Esophagus (tissue), 2 donors: ENCODE results near the gene HNRNPLL. TPM values are rescaled to one million over a fixed set of nuclear protein-coding genes. Genes with fewer than 3 reads are reported as not detected.

ENCODE experiments used
- H3K27ac ChIP-seq, 2 donors: one replicate each; pipeline ENCODE4 v1.5.1; 2013; ENCODE audit warnings: low read depth in 2 of 2, mild to moderate bottlenecking in 2 of 2, inconsistent platforms in 1 of 2, low read length in 1 of 2, moderate library complexity in 1 of 2
- H3K27me3 ChIP-seq, 2 donors: one replicate each; pipeline ENCODE4 v1.6.1; 2013; ENCODE audit warnings: low read length in 2 of 2, control low read depth in 1 of 2, mild to moderate bottlenecking in 1 of 2; ENCODE audit not compliant: insufficient read depth in 2 of 2, control insufficient read depth in 1 of 2
- H3K36me3 ChIP-seq, 2 donors: one replicate each; pipeline ENCODE4 v1.6.1; 2013; ENCODE audit warnings: low read length in 1 of 2; ENCODE audit not compliant: control insufficient read depth in 2 of 2, insufficient read depth in 2 of 2
- H3K4me1 ChIP-seq, 2 donors: one replicate each; pipeline ENCODE4 v1.6.1; 2013; ENCODE audit warnings: low read length in 1 of 2; ENCODE audit not compliant: control insufficient read depth in 2 of 2, insufficient read depth in 2 of 2
- H3K4me3 ChIP-seq, 2 donors: one replicate each; pipeline ENCODE4 v1.5.1; 2013; ENCODE audit warnings: low read length in 2 of 2, mild to moderate bottlenecking in 2 of 2, low read depth in 1 of 2, moderate library complexity in 1 of 2
- H3K9me3 ChIP-seq, 2 donors: one replicate each; pipeline ENCODE4 v1.6.1; 2013; ENCODE audit warnings: mild to moderate bottlenecking in 2 of 2, low read depth in 1 of 2, low read length in 1 of 2, moderate library complexity in 1 of 2; ENCODE audit not compliant: control insufficient read depth in 2 of 2, insufficient read depth in 1 of 2
- WGBS, 2 donors: extraction: QIAGEN DNeasy Blood & Tissue Kit; methylation state at CpG; one replicate each; pipeline ENCODE4 v1.1.7; 2013; 5-methylcytosine and 5-hydroxymethylcytosine counted together
- polyA plus RNA-seq, 2 donors: library from polyadenylated mRNA; stranded (reverse); fragments of 200-250 nt; gene quantifications; one replicate each; pipeline ENCODE4 v1.2.3, GENCODE V29; 2013
- donor health status: healthy with polysubstance abuse.
- donor health status: Bipolar disorder and iron deficiency.

Gene HNRNPLL
- polyA plus RNA-seq, 2 donors, result 5.4 to 9.6 TPM

DNA sequence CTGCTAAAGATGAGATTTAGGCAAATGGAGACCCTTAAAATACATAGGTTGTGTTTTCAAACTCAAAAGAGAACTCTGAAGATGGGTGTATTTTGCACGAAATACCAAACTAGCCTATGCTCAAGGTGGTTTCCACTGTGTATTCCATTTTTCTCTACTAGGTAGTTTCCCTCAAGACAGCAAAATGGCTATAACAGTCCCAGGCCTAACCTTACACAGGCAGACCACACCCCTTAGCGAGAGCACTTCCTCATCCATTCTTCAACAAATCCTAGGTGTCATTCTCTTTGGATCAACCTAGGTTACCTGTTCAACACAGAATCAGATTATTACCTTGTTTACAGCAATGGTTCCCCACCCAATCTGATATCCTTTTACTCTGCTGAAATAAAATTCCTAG is 42.6 kb downstream of the HNRNPLL start:
- WGBS, 2 donors, result 83 to 88% methylated on average over 2 of the region's 2 CpGs
- Histone ChIP-seq H3K4me3 (no peak overlapping the region), H3K4me1 (no peaks in the 10 kb centered on the region), H3K27me3 (no peaks in the 10 kb centered on the region), H3K27ac (no peak overlapping the region), H3K36me3 (no peaks in the 10 kb centered on the region), H3K9me3 (no peaks in the 10 kb centered on the region)

DNA sequence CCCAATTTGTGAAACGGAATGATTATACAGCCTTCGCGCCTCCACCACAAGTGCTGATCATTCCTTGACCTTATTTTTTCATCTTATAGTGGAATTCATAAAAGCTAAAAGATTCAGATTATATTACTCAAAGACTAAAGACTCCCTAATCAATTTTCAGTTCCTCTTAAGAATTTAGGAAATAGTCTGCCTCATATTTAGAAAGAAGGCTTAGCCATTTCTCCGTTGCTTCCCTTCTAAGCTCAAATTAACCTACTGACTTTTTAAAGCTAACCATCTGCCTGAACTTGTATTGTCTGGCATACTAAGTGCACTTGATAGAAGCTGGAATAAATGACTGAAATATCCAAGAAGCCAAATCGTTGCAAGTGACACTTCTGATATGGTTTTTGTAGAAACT is 44.7 kb downstream of the HNRNPLL start:
- no peaks in the 10 kb centered on the region for H3K27me3 ChIP-seq
- H3K4me3 ChIP-seq, result no peak overlapping the region
- 90 to 92% methylated on average over 5 of the region's 5 CpGs for WGBS, 2 donors
- H3K9me3 ChIP-seq, result no peaks in the 10 kb centered on the region
- no peak overlapping the region for H3K27ac ChIP-seq
- H3K4me1 ChIP-seq, result no peaks in the 10 kb centered on the region
- no peaks in the 10 kb centered on the region for H3K36me3 ChIP-seq

DNA sequence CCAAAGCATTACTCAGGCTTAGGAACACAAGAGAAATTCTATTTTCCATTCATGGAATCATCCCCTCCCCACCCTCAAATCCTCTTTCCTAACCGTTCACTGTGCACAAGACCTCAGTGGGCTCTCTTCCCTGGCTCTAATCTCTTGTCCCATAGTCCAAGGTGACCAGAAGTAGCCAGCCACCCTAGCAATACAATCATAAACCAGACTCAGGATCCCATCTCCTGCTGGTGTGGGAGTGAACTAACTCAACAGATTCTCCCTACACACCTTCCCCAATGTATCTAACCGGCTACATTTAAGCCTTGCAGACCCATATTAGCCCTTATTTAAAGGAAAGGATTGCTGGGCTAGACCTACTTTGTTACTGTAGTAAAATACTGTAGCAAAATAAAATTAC is 45.5 kb downstream of the HNRNPLL start:
- H3K9me3 ChIP-seq, result no peaks in the 10 kb centered on the region
- H3K4me1 ChIP-seq, result no peaks in the 10 kb centered on the region
- no peak overlapping the region for H3K27ac ChIP-seq
- no peaks in the 10 kb centered on the region for H3K27me3 ChIP-seq
- WGBS, 2 donors, result 80 to 84% methylated on average over 2 of the region's 2 CpGs
- no peaks in the 10 kb centered on the region for H3K36me3 ChIP-seq
- H3K4me3 ChIP-seq, result no peak overlapping the region

DNA sequence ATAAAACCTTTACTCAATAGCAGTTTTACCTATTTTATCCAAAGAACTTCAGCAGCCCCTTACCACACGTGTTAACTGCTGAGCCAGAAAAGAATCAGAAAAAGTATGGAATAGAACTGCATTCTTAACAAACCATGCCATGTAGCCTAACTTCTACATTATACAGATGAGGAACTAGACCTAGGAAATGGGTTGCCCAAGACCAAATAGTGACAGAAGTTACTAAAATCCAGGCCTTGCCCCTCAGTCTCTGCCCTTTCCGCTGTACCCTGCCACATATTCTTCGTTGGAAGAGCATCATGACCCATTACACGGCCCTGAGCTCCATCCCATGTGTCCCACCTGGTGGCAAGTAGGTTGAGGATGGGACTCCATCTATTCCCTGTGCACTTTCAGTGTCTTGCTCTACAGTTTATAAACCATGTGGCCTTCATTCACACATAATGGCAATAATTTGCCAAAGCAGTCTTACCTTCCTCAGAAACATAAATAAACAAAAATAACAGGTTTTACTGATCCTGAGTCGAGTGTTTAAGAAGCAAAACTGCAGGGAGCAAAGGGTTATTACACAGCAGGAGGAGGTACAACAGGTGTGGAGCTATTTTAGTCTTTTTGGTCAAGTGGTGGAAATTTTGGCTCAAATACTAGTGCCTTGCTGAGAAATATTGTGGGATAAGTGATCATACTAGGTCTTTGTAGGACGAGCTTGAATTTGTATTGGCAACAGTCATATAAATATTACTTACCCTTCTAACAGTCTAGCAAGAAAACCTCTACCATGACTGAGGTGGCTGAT is 46.5 kb downstream of the HNRNPLL start:
- Histone ChIP-seq H3K27ac (no peak overlapping the region), H3K4me1 (no peaks in the 10 kb centered on the region), H3K9me3 (no peaks in the 10 kb centered on the region), H3K4me3 (no peak overlapping the region), H3K36me3 (no peaks in the 10 kb centered on the region), H3K27me3 (no peaks in the 10 kb centered on the region)
- WGBS, 2 donors, result 83 to 85% methylated on average over 6 of the region's 6 CpGs

GRCh38 chr2:38554973-38555595 is 47.6 kb downstream of the HNRNPLL start:
- no peaks in the 10 kb centered on the region for H3K36me3 ChIP-seq
- no peaks in the 10 kb centered on the region for H3K27me3 ChIP-seq
- no peak overlapping the region for H3K4me3 ChIP-seq
- no peaks in the 10 kb centered on the region for H3K4me1 ChIP-seq
- H3K27ac ChIP-seq, result no peak overlapping the region
- no peaks in the 10 kb centered on the region for H3K9me3 ChIP-seq
- WGBS, 2 donors, result 97 to 99% methylated on average over 8 of the region's 8 CpGs

DNA sequence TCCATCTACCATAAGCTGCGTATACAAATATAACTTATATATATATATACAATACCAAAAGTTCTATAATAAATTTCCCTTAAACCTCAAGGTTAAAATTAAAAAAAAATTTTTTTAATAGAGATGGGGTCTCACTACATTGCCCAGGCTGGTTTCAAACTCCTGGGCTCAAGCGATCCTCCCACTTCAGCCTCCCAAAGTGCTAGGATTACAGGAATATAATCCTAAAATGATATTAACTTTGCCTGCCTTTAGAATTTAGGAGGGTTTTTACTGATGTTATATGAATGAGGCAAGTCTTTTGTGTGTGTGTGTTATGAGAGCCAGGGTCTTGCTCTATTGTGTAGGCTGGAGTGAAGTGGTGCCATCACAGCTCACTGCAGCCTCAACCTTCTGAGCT is 49.2 kb downstream of the HNRNPLL start:
- 90 to 98% methylated on average over 2 of the region's 2 CpGs for WGBS, 2 donors

GRCh38 chr2:38552259-38552658 is 50.5 kb downstream of the HNRNPLL start:
- WGBS, 2 donors, result 56 to 81% methylated on average over 2 of the region's 2 CpGs
- no peak overlapping the region for H3K27ac ChIP-seq
- H3K36me3 ChIP-seq, result no peaks in the 10 kb centered on the region
- H3K4me1 ChIP-seq, result no peaks in the 10 kb centered on the region
- H3K27me3 ChIP-seq, result no peaks in the 10 kb centered on the region
- no peaks in the 10 kb centered on the region for H3K9me3 ChIP-seq
- H3K4me3 ChIP-seq, result no peak overlapping the region

More for the DNA sequence above, 49.2 kb downstream of the HNRNPLL start:
- Histone ChIP-seq H3K27me3 (no peaks in the 10 kb centered on the region), H3K27ac (no peak overlapping the region), H3K4me3 (no peak overlapping the region), H3K36me3 (no peaks in the 10 kb centered on the region), H3K9me3 (no peaks in the 10 kb centered on the region), H3K4me1 (no peaks in the 10 kb centered on the region)

DNA sequence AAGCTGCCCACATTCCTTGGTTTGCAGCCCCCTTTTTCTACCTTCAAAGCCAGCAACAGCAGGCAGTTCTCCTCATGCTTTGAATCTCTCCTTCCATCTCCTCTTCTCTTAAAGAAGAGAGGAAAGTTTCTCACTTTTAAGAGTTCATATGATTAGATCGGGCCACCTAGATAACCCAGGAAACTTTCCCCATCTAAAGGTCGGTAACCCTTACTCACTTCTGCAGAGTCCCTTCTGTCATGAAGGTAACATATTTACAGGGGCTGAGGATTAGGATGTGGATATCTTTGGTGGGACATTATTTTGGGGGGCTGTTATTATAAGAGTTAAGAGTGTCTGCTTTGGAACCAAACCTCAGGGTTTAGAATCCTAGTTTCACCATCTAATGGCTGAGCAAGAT is 51.0 kb downstream of the HNRNPLL start:
- Histone ChIP-seq H3K4me3 (no peak overlapping the region), H3K9me3 (no peaks in the 10 kb centered on the region), H3K27me3 (no peaks in the 10 kb centered on the region), H3K36me3 (no peaks in the 10 kb centered on the region), H3K4me1 (no peaks in the 10 kb centered on the region), H3K27ac (no peak overlapping the region)
- WGBS, 2 donors, result 93 to 96% methylated on average over 2 of the region's 2 CpGs

- Histone ChIP-seq H3K4me1 (no peaks in the 10 kb centered on the region), H3K27ac (no peak overlapping the region), H3K27me3 (no peaks in the 10 kb centered on the region), H3K4me3 (no peak overlapping the region), H3K36me3 (no peaks in the 10 kb centered on the region), H3K9me3 (no peaks in the 10 kb centered on the region)
- WGBS, 2 donors, result 95 to 98% methylated on average over 3 of the region's 3 CpGs
Observed at GRCh38 chr2:38551171-38551570, 51.6 kb downstream of the HNRNPLL start.

DNA sequence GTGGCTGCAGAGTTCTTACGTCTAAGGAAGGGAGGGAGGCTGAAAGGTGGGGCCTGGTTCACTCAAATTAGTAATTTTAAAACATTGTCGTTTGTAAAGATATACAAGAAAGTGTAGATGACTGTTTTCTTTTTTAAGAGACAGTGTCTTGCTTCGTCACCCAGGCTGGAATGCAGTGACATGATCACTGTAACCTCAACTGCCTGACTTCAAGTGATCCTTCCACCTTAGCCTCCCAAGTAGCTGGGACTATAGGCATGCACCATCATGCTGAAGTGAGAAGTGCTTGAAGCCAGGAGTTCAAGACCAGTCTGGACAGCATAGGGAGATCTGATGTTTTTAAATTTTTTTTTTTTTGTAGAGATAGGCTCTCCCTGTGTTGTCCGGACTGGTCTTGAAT is 52.9 kb downstream of the HNRNPLL start:
- WGBS, 2 donors, result 82% methylated on average over 4 of the region's 4 CpGs
- Histone ChIP-seq H3K9me3 (no peaks in the 10 kb centered on the region), H3K36me3 (no peaks in the 10 kb centered on the region), H3K4me3 (no peak overlapping the region), H3K27ac (no peak overlapping the region), H3K27me3 (no peaks in the 10 kb centered on the region), H3K4me1 (no peaks in the 10 kb centered on the region)
